GM18870 (cell line): ENCODE results near the gene SLC24A5.

Source experiments
- ATAC-seq: cut with Tn5 transposase; IDR thresholded peaks from one replicate; pipeline ENCODE4 v1.9.1; 2021; ENCODE audit warnings: moderate library complexity; ENCODE audit not compliant: unreplicated experiment

SLC24A5 gene

GRCh38 chr15:48109856-48110531, 10.8 kb upstream of the SLC24A5 start:
- no peak for ATAC-seq

GRCh38 chr15:48112242-48112641, 8.5 kb upstream of the SLC24A5 start:
- ATAC-seq, result no peak

DNA sequence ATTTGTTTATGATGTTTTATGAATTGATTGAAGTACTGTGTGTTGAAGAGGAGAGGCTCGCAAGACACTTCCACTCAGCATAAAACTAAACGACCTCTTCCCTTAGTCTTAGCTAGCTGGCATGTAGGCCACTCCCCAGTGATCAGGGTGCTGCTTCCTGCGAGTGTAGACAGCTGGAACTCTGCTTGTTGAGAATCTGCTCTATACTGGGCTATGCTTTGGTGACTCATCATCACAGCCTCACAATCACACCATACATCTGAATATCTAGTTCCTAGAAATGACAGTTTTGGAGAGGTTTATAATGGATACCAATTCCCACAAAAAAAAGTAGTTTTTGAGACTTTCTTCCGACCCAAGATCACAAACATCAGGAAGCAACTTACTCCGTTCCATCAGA, 1.5 kb upstream of the SLC24A5 start:
- ATAC-seq, result no peak

DNA sequence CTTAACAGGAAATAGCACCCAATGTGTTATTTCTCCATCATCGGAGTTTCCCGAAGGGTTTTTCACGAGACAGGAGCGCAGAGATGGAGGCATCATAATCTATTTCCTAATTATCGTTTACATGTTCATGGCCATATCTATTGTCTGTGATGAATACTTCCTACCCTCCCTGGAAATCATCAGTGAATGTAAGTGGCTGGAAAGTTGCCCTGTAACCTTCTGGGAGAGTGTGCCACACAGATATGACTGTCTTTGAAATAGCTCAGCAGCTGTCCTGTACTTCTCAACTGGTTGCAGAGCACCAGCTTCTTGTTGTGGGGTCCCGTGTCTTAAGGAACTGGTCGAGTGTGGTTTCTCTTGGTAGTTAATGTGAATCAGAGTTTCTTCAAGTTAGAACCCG, 1.1 kb downstream of the SLC24A5 start:
- ATAC-seq, result no peak

GRCh38 chr15:48126667-48127355, 6.0 kb downstream of the SLC24A5 start:
- ATAC-seq, result no peak

- no peak for ATAC-seq
Observed at GRCh38 chr15:48131324-48131723, 10.5 kb downstream of the SLC24A5 start.

- no peak for ATAC-seq
Observed at GRCh38 chr15:48132874-48133273, 12.1 kb downstream of the SLC24A5 start.

DNA sequence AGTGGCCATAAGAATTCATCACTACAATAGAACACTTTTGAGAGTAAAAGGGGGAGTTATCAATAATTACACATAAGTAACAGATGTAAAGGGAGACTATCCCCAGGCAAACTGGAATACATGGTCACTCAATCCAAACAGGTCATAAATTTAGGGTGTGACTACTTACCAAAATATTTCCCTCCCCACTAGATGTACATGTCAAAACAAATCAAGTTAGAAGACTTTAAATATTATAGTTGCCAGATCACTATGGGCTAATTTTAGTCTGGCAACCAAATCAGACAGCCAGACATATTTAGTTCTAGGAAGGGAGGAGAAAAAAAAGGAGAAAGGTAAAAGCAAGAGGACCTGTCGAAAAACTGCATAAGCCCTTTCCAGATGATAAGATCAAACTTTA, 23.1 kb downstream of the SLC24A5 start:
- no peak for ATAC-seq

DNA sequence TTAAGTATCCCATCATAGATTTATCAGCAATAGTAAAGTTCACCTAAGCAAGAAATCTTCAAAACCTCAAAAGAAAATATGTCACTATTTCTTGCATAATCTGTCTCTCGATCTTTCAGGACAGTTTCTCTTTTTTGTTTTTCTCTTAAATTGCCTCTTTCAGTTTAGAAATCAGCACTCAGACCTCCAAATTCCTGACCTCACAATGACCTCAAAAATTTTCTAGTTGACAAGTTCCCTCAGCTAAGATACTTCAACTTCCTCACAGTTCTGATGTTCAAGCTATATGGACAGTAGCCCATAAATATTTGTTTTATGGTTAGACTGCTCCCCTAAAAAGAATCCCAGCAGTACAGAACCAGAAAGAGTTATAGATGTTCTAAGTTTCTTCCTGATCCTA, 24.1 kb downstream of the SLC24A5 start:
- ATAC-seq, result peak; percentile 70

GRCh38 chr15:48145923-48146322, 25.1 kb downstream of the SLC24A5 start:
- no peak for ATAC-seq

- ATAC-seq, result no peak
Observed at GRCh38 chr15:48147358-48147757, 26.6 kb downstream of the SLC24A5 start.

DNA sequence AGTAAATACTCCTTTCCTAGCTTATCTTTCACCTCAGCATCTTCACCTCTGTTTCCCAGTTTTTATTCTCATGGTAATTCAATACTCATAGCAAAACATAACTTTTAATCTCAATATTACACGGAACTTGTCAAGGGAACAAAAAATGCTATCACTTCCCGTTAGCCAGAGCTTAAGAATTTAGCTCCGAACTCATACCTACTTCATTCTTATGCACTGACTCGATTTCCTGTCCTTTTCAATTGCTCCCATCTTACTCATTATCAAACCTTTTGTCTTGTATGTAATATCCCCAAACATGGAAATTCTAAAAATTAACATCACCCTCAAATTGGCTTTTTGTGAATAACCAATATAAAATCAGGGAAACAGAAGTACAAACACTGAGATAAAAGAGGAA, 29.1 kb downstream of the SLC24A5 start:
- ATAC-seq, result no peak

DNA sequence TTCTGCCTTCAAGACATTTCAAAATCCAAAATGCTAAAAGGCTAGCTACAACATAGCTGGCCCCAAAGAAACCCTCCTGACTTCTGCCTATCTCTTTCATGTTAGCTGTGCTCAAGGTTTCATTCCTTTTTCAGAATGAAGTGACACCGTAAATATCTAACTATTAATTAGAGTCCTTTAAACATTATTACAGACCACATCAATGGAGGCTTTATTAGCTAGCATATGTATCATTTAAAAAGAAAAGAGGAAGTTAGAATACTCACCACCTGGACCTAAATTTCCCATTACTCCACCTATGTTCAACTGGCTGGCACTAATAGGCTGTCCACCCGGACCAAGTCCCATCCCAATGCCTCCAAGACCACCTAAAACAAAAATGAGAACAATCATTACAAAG, 32.7 kb downstream of the SLC24A5 start:
- ATAC-seq, result no peak

- no peak for ATAC-seq
Observed at GRCh38 chr15:48168616-48169015, 47.8 kb downstream of the SLC24A5 start.

DNA sequence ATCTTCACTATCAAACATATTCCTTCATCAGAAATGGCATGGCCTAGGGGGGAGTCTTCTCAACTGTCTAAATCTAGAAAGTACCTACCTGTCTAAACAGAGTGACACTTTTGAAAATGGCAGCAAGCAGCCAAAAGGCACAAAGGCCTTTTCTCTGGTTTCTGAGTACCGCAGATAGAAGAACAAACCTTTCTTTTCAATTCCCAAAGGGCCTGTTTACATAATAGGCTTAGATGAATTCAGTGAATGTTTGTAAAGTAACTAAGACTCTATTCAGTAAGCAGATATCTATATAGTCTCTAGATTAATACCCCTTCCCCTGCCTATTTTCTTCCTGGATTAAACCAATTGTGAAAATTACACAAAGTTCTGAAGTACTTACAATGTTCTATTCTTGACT, 50.2 kb downstream of the SLC24A5 start:
- no peak for ATAC-seq

GRCh38 chr15:48175126-48175525, 54.3 kb downstream of the SLC24A5 start:
- ATAC-seq, result peak; percentile 38

DNA sequence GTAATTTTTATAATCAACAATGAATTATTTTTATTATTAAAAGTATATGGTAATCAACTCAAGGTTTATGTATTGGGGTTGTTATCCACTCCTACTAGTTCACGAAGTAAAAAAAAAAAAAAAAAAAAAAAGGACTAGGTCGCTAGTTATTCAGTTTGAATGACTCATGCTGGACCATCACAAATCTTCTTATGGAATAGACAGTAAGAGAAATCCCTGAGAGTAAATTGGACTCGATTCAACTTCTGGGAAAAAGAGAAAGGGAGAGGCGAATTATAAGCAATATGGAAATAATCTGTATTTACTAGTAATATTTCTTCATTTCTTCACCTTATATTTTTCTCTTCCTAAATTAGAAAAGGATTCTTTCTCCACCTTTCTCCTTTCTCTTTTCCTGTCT, 55.3 kb downstream of the SLC24A5 start:
- ATAC-seq, result no peak

GRCh38 chr15:48176957-48177356, 56.2 kb downstream of the SLC24A5 start:
- peak; percentile 43 for ATAC-seq

DNA sequence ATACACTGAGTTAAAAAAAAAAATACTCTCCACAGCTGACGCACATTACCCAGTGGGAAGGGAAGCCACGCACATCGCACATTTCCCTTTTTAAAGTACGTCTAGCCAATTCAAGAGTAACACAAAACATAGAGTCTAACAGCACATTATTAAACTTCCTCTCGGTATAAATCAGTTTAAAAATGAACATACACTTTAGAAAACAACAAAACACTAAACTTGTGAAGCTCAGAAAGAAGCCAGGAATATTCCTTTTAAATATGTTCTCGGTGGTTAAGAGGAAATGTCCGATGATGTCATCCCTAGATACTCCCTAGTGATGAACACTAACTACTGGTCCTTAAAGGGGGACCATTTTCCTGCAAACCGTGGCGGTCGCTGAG, 56.6 kb downstream of the SLC24A5 start:
- ATAC-seq, result peak; percentile 66

- ATAC-seq, result peak; percentile 41
Observed at GRCh38 chr15:48177766-48178647, 57.2 kb downstream of the SLC24A5 start, which contains the start of gene MYEF2. TSS of gene MYEF2 (minus strand) at chr15:48178295. CDS start at chr15:48178237, 58 bp downstream.

GRCh38 chr15:48178648-48178931, 57.8 kb downstream of the SLC24A5 start:
- ATAC-seq, result no peak

- ATAC-seq, result no peak
Observed at GRCh38 chr15:48182749-48183148, 62.0 kb downstream of the SLC24A5 start.
